GM19351 (cell line): ENCODE results near the gene SLC6A5.

Experiments used
- ATAC-seq: cut with Tn5 transposase; IDR thresholded peaks from one replicate; pipeline ENCODE4 v1.9.1; 2021; ENCODE audit warnings: mild to moderate bottlenecking, moderate library complexity; ENCODE audit not compliant: unreplicated experiment

The SLC6A5 gene

DNA sequence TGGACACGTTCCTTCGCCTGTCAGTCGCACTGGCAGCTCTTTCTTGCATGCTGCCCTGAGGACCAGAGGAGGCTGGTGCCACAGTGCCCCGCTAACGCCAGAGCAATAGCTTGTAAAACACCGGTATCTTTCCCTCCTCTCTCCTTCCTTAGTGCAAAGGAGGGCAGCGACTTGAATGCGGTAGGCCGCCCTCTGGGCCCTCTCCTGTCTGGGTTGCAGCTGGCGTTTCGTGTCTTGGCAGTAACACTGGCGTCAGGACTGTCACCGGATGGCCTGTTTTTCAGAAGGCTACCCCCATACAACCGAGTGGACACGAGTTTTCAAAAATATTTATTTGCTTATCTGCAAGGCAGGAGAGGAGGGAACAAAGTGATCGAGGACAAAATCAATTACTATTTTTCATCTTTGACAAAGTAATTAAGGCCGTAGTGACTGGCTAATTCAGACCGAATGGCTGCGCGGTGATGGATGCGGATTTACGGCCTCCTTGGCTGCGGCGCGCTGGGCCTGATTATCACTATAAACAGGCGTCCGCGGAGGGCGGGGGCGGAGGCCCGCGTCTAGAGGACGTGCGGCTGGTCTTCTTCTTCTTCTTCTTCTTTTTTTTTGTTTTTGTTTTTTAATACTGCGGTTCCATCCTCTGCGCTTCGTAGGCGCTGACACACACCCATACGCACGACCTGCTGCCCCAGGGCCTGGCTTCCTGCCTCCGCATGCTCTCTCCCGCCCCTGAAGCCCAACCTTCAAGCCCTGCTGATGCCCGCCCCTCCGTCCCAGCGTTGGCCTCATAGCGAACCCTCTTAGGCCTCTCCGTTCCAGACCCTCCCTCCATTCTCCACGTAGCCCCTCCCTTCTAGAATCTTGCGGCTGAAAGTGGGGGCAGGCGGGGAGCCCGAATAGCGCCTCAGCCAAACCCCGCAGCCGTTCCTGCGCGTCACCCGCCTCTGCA lies 2.9 kb upstream of the SLC6A5 start:
- ATAC-seq, result peak; percentile 27

GRCh38 chr11:20597154-20597679 lies 2.2 kb upstream of the SLC6A5 start:
- ATAC-seq, result no peak

DNA sequence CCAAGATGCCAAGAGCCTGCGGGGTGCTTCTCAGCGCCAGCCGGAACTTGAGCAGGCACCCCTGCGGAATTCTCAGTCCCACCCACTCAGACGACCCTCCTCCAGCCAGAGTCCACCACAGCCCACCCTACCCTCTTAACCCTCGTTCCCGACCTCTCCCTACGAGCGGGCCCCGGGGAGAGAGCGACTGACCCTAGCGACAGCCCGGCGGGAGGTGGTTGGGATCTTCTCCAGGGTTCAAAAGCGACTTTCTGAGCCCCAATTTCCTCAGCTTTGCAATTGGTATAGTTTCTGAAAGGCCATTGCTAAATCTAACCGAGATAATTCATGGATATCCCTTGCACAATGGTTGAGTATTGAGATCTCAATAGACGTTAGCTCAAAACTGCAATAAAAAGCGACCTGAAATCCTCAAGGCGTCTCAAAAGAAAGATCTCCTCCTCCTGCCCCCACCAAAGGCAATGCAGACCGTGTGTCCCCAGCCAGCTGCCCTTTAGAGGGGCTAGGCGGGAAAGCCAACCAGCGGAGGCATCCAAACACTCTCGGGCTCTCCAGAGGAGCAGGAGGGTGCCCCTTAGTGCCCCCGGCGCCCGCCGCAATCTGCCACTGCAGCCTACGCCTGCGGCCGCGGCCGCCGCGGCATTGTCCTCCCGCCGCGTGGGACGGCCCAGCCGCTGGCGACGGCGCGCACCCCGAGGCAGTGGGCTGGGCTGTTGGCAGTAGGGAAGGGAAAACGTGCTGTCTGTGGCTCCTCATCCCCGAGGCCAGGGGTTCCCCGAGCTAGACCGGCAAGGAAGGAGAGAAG lies 1.5 kb upstream of the SLC6A5 start:
- ATAC-seq, result no peak

GRCh38 chr11:20598492-20598891 lies 916 bp upstream of the SLC6A5 start:
- ATAC-seq, result no peak

- ATAC-seq, result no peak
Observed at GRCh38 chr11:20600020-20600346, 575 bp downstream of the SLC6A5 start.

DNA sequence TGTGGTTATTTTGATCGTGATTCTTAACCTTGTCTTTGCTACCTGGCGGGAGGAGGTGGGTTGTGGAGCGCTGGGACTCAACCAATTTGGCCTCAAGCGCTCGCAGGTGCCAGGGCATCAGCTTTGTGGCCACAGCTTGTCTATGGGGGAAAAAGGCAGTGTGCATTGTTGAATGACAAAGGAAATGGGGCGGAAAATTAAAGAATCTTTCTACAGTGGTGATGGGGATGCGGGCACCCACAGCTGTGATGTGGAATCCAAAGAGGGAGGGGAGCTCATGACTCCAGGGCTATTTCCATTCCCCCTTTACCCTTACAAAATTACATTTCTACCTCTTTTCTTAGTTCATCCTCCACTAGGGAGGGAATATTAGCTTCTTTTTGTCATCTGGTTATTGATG lies 1.1 kb downstream of the SLC6A5 start:
- ATAC-seq, result no peak

GRCh38 chr11:20601221-20601914 lies 2.0 kb downstream of the SLC6A5 start:
- no peak for ATAC-seq

GRCh38 chr11:20604295-20604803 lies 4.9 kb downstream of the SLC6A5 start:
- ATAC-seq, result no peak

- ATAC-seq, result no peak
Observed at GRCh38 chr11:20604864-20605601, 5.6 kb downstream of the SLC6A5 start.

- no peak for ATAC-seq
Observed at GRCh38 chr11:20605602-20606091, 6.2 kb downstream of the SLC6A5 start.

DNA sequence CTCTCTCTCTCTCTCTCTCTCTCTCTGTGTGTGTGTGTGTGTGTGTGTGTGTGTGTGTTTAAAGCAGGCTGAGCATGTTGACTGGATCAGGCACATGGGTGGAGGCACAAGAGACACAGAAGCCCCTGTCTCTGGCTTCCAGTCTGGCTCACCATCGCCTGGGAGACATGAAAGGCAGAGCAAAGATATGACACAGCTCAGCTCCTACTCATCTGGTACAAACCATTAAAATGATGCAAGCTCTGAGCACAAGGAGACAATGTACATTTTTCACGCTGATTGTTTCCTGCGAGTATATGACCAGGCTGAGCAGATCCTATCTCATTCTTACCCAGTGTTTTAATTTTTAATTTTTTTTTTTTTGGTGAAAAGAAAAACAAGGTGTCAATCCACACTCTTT lies 9.5 kb downstream of the SLC6A5 start:
- ATAC-seq, result no peak

DNA sequence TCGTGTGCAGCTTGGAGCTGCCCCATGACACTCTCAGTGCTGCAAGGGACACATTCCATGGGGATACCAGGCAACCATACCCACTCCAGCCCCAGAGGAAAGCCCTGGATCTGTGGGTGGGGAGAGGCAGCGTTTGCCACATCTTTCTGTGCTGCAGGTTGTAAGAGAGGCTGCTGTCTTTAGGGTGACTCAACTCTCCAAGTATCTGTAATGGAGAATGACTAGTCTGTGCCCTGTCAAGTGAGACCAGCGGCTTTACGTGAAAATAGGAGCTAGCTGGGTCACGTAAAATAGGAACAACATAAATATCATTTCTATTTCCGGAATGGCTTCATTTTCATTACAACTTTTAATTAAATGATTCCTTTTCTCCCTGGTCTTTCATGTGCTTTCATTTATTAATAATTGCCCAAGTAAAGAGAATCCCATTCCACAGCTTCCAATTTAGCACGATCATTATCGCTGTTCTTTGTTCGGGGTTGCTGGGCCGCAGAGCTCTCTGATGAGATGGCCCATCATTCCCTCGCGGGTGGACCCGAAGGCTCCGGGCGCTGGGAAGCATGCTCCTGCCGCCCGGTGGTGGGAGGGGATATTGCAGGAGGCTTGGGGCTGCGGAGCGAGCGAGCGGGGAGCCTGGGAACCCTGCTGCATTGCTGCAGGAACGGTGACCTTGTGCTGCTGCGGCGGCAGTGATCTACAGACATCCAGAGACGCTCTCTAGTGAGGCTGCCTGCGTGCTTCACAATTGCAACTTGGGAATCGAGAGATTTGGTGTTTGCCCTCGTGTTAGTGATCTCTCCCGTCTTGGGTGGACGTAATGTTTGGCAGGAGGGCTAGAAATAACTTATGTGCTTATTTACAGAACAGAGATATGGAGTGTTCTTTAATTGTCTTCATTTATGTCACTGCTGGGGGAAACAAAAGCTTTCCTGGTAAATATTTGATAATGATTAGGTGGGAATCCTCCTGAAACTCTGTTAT lies 10.6 kb downstream of the SLC6A5 start:
- peak; percentile 98 for ATAC-seq

DNA sequence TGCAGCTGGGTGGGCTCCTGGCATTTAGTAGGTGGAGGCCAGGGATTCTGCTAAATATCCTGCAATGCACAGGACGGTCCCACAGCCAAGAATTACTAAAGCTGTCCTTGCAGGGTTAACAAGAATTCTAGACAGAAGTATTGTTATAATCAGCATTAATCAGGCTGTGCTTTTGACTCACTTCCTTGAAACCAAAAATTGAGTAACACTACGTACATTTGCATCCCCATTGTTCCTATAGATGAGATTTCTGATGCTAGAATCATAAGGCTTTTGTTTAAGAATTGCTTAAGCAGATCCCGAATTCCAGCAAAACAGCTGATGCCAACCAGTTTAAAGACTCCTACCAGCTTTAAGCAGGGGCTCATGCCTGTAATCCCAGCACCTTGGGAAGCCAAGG lies 11.4 kb downstream of the SLC6A5 start:
- ATAC-seq, result no peak

- ATAC-seq, result no peak
Observed at GRCh38 chr11:20611445-20611844, 12.0 kb downstream of the SLC6A5 start.

- no peak for ATAC-seq
Observed at GRCh38 chr11:20611892-20612291, 12.5 kb downstream of the SLC6A5 start.

GRCh38 chr11:20612416-20612815 lies 13.0 kb downstream of the SLC6A5 start:
- ATAC-seq, result no peak

DNA sequence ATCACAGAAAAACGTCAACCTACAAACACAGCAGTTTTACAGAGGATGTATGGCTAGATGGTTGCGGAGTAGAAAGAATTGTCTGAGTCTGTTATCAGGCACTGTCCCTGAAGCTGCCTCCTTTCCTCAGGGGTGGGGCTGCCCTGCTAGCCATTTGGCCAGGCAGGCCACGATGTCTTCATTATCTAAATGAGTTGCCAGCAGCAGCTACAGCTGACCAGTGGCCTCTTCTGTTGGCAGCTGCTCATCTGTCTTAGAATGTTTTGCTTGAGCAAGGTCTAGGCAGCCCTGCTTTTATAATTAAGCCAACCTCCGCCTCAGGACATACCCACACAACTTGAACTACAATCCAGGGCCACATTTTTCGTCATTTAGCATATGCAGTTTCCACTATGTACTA lies 17.5 kb downstream of the SLC6A5 start:
- ATAC-seq, result no peak

GRCh38 chr11:20617346-20618005 lies 18.1 kb downstream of the SLC6A5 start:
- ATAC-seq, result no peak
